Measurements from ENCODE around the gene MCU. TPM values are rescaled to one million over a fixed set of nuclear protein-coding genes. Genes with fewer than 3 reads are reported as not detected.

MCU gene
- total RNA-seq, 4 donors from 2014 or later: 17.6 to 24.9 (median 20.3) TPM

DNA sequence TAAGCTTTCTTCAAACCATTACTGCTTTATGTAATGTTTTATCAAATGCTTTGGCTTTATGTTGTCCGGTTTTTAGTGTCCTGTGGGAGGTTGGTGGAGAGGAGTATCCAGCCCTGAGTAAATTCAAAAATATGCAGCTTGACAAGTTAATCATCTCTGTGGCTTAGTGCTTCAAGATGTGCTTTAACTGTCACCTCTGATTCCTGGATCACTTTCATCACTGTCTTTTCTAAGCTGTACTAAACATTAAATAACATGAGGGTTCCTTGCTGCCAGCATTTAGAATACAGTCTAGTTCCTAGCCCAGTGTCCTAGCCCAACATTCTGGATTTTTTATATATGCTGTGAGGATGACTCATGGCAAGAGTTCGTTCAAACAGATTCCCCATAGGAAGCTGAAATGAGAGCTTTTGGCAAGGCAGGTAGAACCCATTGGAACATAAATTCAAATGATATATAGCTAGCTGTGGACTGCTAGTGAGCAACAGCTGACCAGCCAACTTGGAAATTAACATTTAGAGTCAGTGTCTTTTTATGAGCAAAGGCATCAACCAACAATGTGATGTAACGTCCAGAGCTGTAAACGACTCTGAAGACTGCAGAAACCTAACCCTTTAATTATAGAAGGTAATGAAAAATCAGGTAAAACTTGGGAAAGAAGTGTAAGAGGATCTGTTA, 120.9 kb downstream of the MCU start:
- TF ChIP-seq POLR2AphosphoS5 (IDR thresholded peaks at IDR 0.05) (no peak), EP300 (IDR thresholded peaks at IDR 0.05) (no peak)
- TF ChIP-seq, protein P1, sequence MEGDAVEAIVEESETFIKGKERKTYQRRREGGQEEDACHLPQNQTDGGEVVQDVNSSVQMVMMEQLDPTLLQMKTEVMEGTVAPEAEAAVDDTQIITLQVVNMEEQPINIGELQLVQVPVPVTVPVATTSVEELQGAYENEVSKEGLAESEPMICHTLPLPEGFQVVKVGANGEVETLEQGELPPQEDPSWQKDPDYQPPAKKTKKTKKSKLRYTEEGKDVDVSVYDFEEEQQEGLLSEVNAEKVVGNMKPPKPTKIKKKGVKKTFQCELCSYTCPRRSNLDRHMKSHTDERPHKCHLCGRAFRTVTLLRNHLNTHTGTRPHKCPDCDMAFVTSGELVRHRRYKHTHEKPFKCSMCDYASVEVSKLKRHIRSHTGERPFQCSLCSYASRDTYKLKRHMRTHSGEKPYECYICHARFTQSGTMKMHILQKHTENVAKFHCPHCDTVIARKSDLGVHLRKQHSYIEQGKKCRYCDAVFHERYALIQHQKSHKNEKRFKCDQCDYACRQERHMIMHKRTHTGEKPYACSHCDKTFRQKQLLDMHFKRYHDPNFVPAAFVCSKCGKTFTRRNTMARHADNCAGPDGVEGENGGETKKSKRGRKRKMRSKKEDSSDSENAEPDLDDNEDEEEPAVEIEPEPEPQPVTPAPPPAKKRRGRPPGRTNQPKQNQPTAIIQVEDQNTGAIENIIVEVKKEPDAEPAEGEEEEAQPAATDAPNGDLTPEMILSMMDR (IDR thresholded peaks at IDR 0.05): no peak
- ATAC-seq: no peak
- 40 to 55% methylated on average over 4 of the region's 4 CpGs for WGBS, 2 donors (ENCODE audit: low coverage in 1 of 2)
- no peaks in the 10 kb centered on the region for H3K27me3 ChIP-seq
- no peak overlapping the region for H3K4me3 ChIP-seq
- peaks cover 0 to 13% (median 0%) of the 10 kb centered on the region in 3 donors for H3K4me1 ChIP-seq
- no peaks in the 10 kb centered on the region for H3K9me3 ChIP-seq
- H3K27ac ChIP-seq: no peak overlapping the region
- H3K36me3 ChIP-seq: no peaks in the 10 kb centered on the region

DNA sequence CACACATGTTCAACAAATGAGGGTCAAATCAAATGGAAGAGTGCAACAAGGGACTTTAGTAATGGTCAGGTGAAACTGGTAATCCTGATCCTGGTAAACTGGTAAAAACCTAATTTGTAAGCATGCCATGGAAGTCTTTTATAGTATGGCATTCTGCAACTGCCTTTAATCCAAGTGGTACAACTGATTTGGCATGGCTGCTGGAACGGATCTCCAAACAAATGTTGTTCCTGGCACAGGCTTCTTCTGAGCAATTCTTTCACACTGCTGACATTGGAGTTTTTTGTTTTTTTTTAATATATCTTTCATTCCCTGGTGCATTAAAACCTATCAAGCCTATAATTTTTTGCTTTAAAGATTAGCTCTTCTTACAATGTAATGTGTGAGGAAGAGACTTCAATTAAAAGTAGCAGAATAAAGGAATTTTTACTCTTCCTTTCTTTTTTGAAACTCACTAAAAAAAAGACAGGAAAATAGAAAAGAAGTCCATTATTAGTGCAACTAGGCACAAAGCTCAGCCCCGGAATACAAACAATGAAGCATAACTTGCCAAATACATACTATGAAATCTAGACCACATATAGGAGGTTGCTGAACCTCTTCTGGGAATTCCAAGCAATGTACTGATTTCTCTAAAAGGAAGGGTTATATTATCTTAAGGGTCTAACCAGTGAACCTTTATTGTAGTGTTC, 122.3 kb downstream of the MCU start:
- TF ChIP-seq EP300 (IDR thresholded peaks at IDR 0.05): no peak
- H3K27ac ChIP-seq: no peak overlapping the region
- no peak overlapping the region for H3K4me3 ChIP-seq
- no peaks in the 10 kb centered on the region for H3K9me3 ChIP-seq
- H3K4me1 ChIP-seq: peaks cover 0 to 13% (median 0%) of the 10 kb centered on the region in 3 donors
- no peaks in the 10 kb centered on the region for H3K36me3 ChIP-seq
- ATAC-seq: no peak
- no peaks in the 10 kb centered on the region for H3K27me3 ChIP-seq
- 33 to 38% methylated on average over 2 of the region's 2 CpGs for WGBS, 2 donors (ENCODE audit: low coverage in 1 of 2)

GRCh38 chr10:72816565-72816964, 124.6 kb downstream of the MCU start:
- Histone ChIP-seq H3K36me3 (no peaks in the 10 kb centered on the region), H3K4me1 (peaks cover 0 to 13% (median 0%) of the 10 kb centered on the region in 3 donors), H3K27me3 (no peaks in the 10 kb centered on the region), H3K27ac (no peak overlapping the region), H3K9me3 (no peaks in the 10 kb centered on the region), H3K4me3 (no peak overlapping the region)
- ATAC-seq: no peak
- TF ChIP-seq POLR2AphosphoS5 (IDR thresholded peaks at IDR 0.05) (no peak), POLR2A (IDR thresholded peaks at IDR 0.05) (no peak), EP300 (IDR thresholded peaks at IDR 0.05) (no peak)
- TF ChIP-seq, protein P1 (IDR thresholded peaks at IDR 0.05): no peak
- 100% methylated on average over 1 of the region's 1 CpG for WGBS, 2 donors (ENCODE audit: low coverage in 1 of 2)

GRCh38 chr10:72818076-72818475, 126.1 kb downstream of the MCU start:
- no peaks in the 10 kb centered on the region for H3K36me3 ChIP-seq
- no peaks in the 10 kb centered on the region for H3K9me3 ChIP-seq
- no peak overlapping the region for H3K27ac ChIP-seq
- peaks cover 0 to 7% (median 0%) of the 10 kb centered on the region in 3 donors for H3K4me1 ChIP-seq
- WGBS, 2 donors (ENCODE audit: low coverage in 1 of 2): 44 to 47% methylated on average over 2 of the region's 2 CpGs
- no peak for TF ChIP-seq POLR2AphosphoS5 (IDR thresholded peaks at IDR 0.05)
- no peak for TF ChIP-seq EP300 (IDR thresholded peaks at IDR 0.05)
- no peak for TF ChIP-seq POLR2A (IDR thresholded peaks at IDR 0.05)
- TF ChIP-seq, protein P1 (IDR thresholded peaks at IDR 0.05): no peak
- ATAC-seq: no peak
- no peaks in the 10 kb centered on the region for H3K27me3 ChIP-seq
- no peak overlapping the region for H3K4me3 ChIP-seq

DNA sequence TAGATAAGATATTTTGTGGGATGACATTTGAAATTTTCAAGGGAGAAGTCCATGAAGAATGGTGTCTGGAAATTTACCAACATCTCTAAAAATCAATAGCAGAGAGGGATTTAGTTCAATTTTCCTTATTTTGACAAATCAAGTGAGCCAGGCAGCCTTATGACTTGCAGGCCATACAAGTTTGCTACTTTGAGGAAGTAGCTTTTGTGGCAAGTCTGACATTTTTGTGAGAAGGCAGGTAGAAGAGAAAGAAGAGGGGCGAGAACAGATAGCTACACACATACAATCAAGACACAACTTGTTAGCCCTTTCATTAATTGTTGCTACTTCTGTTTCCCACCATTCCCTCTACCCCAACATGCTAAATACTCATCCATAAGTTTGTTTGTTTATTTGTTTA, 127.1 kb downstream of the MCU start:
- WGBS, 2 donors (ENCODE audit: low coverage in 1 of 2): 100% methylated on average over 1 of the region's 1 CpG
- no peak for ATAC-seq

More for the DNA sequence above, 127.1 kb downstream of the MCU start:
- TF ChIP-seq EP300 (IDR thresholded peaks at IDR 0.05): no peak
- no peak for TF ChIP-seq POLR2A (IDR thresholded peaks at IDR 0.05)
- TF ChIP-seq, protein P1 (IDR thresholded peaks at IDR 0.05): no peak
- TF ChIP-seq POLR2AphosphoS5 (IDR thresholded peaks at IDR 0.05): no peak
- H3K9me3 ChIP-seq: no peaks in the 10 kb centered on the region
- H3K4me1 ChIP-seq: peaks cover 0 to 5% (median 0%) of the 10 kb centered on the region in 3 donors
- no peaks in the 10 kb centered on the region for H3K27me3 ChIP-seq
- H3K4me3 ChIP-seq: no peak overlapping the region
- H3K27ac ChIP-seq: no peak overlapping the region
- no peaks in the 10 kb centered on the region for H3K36me3 ChIP-seq

All from gastroesophageal sphincter (tissue), 4 donors.